ENCODE data around the gene HYI. TPM values are rescaled to one million over a fixed set of nuclear protein-coding genes. Genes with fewer than 3 reads are reported as not detected.
A peak's percentile ranks its signal among the peaks of the same experiment; 100 is the strongest.

HYI gene
- total and polyA plus RNA-seq, 2 experiments from 2014 or later = 15.5 to 65.2 TPM

- no peaks in the 10 kb centered on the region for H3K9me3 ChIP-seq (ENCODE audit: low read depth)
- H3K4me1 ChIP-seq (ENCODE audit: low read depth) = peaks cover 7% of the 10 kb centered on the region
- DNase-seq (ENCODE audit: low read depth in 1 of 2, low spot score in 1 of 2) = peak; percentile 8 to 82
- no peaks in the 10 kb centered on the region for H3K27me3 ChIP-seq
- H3K36me3 ChIP-seq = peaks cover 19% of the 10 kb centered on the region
- H3K4me3 ChIP-seq = peak overlapping the region; percentile 45
- peak overlapping the region; percentile 91 for H3K27ac ChIP-seq
- TF ChIP-seq, protein P1, sequence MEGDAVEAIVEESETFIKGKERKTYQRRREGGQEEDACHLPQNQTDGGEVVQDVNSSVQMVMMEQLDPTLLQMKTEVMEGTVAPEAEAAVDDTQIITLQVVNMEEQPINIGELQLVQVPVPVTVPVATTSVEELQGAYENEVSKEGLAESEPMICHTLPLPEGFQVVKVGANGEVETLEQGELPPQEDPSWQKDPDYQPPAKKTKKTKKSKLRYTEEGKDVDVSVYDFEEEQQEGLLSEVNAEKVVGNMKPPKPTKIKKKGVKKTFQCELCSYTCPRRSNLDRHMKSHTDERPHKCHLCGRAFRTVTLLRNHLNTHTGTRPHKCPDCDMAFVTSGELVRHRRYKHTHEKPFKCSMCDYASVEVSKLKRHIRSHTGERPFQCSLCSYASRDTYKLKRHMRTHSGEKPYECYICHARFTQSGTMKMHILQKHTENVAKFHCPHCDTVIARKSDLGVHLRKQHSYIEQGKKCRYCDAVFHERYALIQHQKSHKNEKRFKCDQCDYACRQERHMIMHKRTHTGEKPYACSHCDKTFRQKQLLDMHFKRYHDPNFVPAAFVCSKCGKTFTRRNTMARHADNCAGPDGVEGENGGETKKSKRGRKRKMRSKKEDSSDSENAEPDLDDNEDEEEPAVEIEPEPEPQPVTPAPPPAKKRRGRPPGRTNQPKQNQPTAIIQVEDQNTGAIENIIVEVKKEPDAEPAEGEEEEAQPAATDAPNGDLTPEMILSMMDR (IDR thresholded peaks at IDR 0.05; ENCODE audit: low read depth, low read length) = no peak
These were observed 816 bp downstream of the HYI start for GRCh38 chr1:43452789-43453441.

- no peak overlapping the region for H3K4me3 ChIP-seq
- no peaks in the 10 kb centered on the region for H3K9me3 ChIP-seq (ENCODE audit: low read depth)
- peaks cover 24% of the 10 kb centered on the region for H3K36me3 ChIP-seq
- TF ChIP-seq, protein P1 (IDR thresholded peaks at IDR 0.05; ENCODE audit: low read depth, low read length) = no peak
- H3K27me3 ChIP-seq = no peaks in the 10 kb centered on the region
- no peak for DNase-seq (ENCODE audit: low read depth in 1 of 2, low spot score in 1 of 2)
- no peak overlapping the region for H3K27ac ChIP-seq
- peaks cover 7% of the 10 kb centered on the region for H3K4me1 ChIP-seq (ENCODE audit: low read depth)
These were observed 1.8 kb downstream of the HYI start for GRCh38 chr1:43451701-43452532.

- no peak overlapping the region for H3K4me3 ChIP-seq
- DNase-seq (ENCODE audit: low read depth in 1 of 2, low spot score in 1 of 2) = no peak
- no peaks in the 10 kb centered on the region for H3K9me3 ChIP-seq (ENCODE audit: low read depth)
- no peaks in the 10 kb centered on the region for H3K27me3 ChIP-seq
- TF ChIP-seq, protein P1 (IDR thresholded peaks at IDR 0.05; ENCODE audit: low read depth, low read length) = no peak
- peaks cover 28% of the 10 kb centered on the region for H3K36me3 ChIP-seq
- H3K4me1 ChIP-seq (ENCODE audit: low read depth) = peaks cover 7% of the 10 kb centered on the region
- H3K27ac ChIP-seq = no peak overlapping the region
These were observed 2.6 kb downstream of the HYI start for GRCh38 chr1:43451157-43451591.

DNA sequence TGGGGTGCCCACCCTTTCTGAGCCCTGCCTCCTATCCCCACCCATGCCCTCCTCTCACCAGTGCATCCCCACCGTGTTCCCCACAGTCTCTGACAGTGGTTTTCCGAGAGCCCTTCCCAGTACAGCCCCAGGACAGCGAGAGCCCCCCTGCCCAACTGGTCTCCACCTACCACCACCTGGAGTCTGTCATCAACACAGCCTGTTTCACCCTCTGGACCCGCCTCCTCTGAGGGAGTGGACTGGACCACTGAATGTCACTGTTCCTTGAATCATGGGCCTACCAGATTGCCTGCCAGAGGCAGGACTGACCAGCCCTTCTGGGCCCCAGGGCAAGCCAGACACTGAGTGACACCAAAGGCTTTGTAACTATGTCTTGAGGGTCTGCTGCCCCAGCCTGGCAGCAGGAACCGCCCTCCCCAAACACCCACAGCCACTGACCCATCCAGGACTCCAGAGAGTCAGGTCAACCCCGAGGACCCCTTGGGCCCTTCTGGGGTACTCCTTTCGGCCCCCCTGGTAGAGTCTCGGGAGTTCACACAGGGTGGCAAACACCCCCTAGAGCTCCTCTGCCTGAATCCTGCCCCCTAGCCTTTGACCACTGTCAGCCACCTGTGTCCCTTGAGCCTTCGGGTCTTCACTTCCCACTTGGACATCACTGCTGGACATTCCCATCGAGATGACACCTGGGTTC, 3.3 kb downstream of the HYI start:
- Histone ChIP-seq H3K4me3 (no peak overlapping the region), H3K36me3 (peaks cover 28% of the 10 kb centered on the region), H3K9me3 (ENCODE audit: low read depth) (no peaks in the 10 kb centered on the region), H3K27me3 (no peaks in the 10 kb centered on the region), H3K27ac (no peak overlapping the region), H3K4me1 (ENCODE audit: low read depth) (peaks cover 7% of the 10 kb centered on the region)
- TF ChIP-seq, protein P1 (IDR thresholded peaks at IDR 0.05; ENCODE audit: low read depth, low read length) = no peak
- no peak for DNase-seq (ENCODE audit: low read depth in 1 of 2, low spot score in 1 of 2)

- DNase-seq (ENCODE audit: low read depth in 1 of 2, low spot score in 1 of 2) = no peak
- no peak overlapping the region for H3K4me3 ChIP-seq
These were observed 4.0 kb downstream of the HYI start for GRCh38 chr1:43449708-43450069.

More at GRCh38 chr1:43449708-43450069, 4.0 kb downstream of the HYI start:
- peaks cover 13% of the 10 kb centered on the region for H3K4me1 ChIP-seq (ENCODE audit: low read depth)
- no peaks in the 10 kb centered on the region for H3K9me3 ChIP-seq (ENCODE audit: low read depth)
- no peaks in the 10 kb centered on the region for H3K27me3 ChIP-seq
- H3K27ac ChIP-seq = no peak overlapping the region
- H3K36me3 ChIP-seq = peaks cover 28% of the 10 kb centered on the region
- TF ChIP-seq, protein P1 (IDR thresholded peaks at IDR 0.05; ENCODE audit: low read depth, low read length) = no peak

Data from cardiac muscle cell (in vitro differentiated cells and primary cell).